ENCODE data around the gene KANSL1.
A peak's percentile ranks its signal among the peaks of the same experiment; 100 is the strongest.
"Not testable (repeated sequence)": the region's sequence is repeated elsewhere in the genome, so short reads cannot be mapped to it uniquely, and the experiment has no call there.

KANSL1 gene

GRCh38 chr17:46193151-46193625, at the start of gene KANSL1:
KANSL1 (minus strand) TSS chr17:46193429; CDS start chr17:46172143, 21,286 bp downstream.
- DNase-seq (ENCODE audit: low spot score), result peak; percentile 99

- DNase-seq (ENCODE audit: low spot score), result not testable (repeated sequence)
Measured at GRCh38 chr17:46231359-46231758, 38.1 kb upstream of the KANSL1 start.

GRCh38 chr17:46225274-46225794, 32.1 kb upstream of the KANSL1 start:
- DNase-seq (ENCODE audit: low spot score), result peak; percentile 97

GRCh38 chr17:46224864-46225263, 31.6 kb upstream of the KANSL1 start:
- DNase-seq (ENCODE audit: low spot score), result peak; percentile 61

- not testable (repeated sequence) for DNase-seq (ENCODE audit: low spot score)
Measured at GRCh38 chr17:46223041-46223440, 29.8 kb upstream of the KANSL1 start.

- DNase-seq (ENCODE audit: low spot score), result no peak
Measured at GRCh38 chr17:46216682-46217081, 23.5 kb upstream of the KANSL1 start.

GRCh38 chr17:46212634-46213435, 19.6 kb upstream of the KANSL1 start:
- DNase-seq (ENCODE audit: low spot score), result peak; percentile 82

GRCh38 chr17:46208997-46209396, 15.8 kb upstream of the KANSL1 start:
- DNase-seq (ENCODE audit: low spot score), result no peak

- DNase-seq (ENCODE audit: low spot score), result no peak
Measured at GRCh38 chr17:46205975-46206374, 12.7 kb upstream of the KANSL1 start.

GRCh38 chr17:46202424-46202823, 9.2 kb upstream of the KANSL1 start:
- DNase-seq (ENCODE audit: low spot score), result no peak

GRCh38 chr17:46201491-46201890, 8.3 kb upstream of the KANSL1 start:
- no peak for DNase-seq (ENCODE audit: low spot score)

- DNase-seq (ENCODE audit: low spot score), result no peak
Measured at GRCh38 chr17:46200197-46200596, 7.0 kb upstream of the KANSL1 start.

- no peak for DNase-seq (ENCODE audit: low spot score)
Measured at GRCh38 chr17:46199379-46199778, 6.2 kb upstream of the KANSL1 start.

GRCh38 chr17:46198233-46198632, 5.0 kb upstream of the KANSL1 start:
- DNase-seq (ENCODE audit: low spot score), result no peak

GRCh38 chr17:46197530-46197929, 4.3 kb upstream of the KANSL1 start:
- DNase-seq (ENCODE audit: low spot score), result no peak

GRCh38 chr17:46195939-46196716, 2.9 kb upstream of the KANSL1 start:
- DNase-seq (ENCODE audit: low spot score), result no peak

GRCh38 chr17:46195217-46195855, 2.1 kb upstream of the KANSL1 start:
- no peak for DNase-seq (ENCODE audit: low spot score)

- DNase-seq (ENCODE audit: low spot score), result peak; percentile 53
Measured at GRCh38 chr17:46194393-46195216, 1.4 kb upstream of the KANSL1 start.

GRCh38 chr17:46193626-46194392, 580 bp upstream of the KANSL1 start:
- peak; percentile 99 for DNase-seq (ENCODE audit: low spot score)

GRCh38 chr17:46192439-46193150, 634 bp downstream of the KANSL1 start:
- DNase-seq (ENCODE audit: low spot score), result peak; percentile 92
